HG02852 (cell line): ENCODE data around the gene ZNF213.

Experiments used
- ATAC-seq: cut with Tn5 transposase; IDR thresholded peaks from one replicate; pipeline ENCODE4 v1.9.1; 2021; ENCODE audit warnings: mild to moderate bottlenecking, moderate library complexity; ENCODE audit not compliant: unreplicated experiment

Gene ZNF213

DNA sequence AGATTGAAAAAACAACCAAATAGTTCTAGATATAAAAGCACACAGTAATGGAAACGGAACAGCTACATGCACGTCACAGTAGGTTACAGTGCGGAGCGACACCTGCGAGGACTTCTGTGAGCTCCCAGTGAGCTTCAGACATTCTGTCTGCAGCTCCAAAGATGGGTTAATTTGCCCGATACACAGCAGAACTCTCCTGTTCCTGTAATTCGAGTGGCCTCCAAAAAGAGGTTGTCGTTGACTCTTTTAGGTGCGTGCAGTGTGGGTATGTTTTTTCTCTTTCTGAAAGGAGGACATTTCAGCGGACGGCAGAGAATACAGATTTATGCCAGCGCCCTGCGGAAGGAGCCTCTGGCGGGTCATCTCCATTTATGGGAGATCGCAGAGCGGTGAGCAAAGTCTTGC is 56.1 kb downstream of the ZNF213 start:
- ATAC-seq, result no peak
